Epidermal melanocyte (primary cell): ENCODE results near the gene SRD5A3.

Experiments used
- DNase-seq: peaks from one replicate; pipeline ENCODE4 v3.0.0; 2011; ENCODE audit warnings: low spot score; ENCODE audit not compliant: insufficient read length

SRD5A3 gene

DNA sequence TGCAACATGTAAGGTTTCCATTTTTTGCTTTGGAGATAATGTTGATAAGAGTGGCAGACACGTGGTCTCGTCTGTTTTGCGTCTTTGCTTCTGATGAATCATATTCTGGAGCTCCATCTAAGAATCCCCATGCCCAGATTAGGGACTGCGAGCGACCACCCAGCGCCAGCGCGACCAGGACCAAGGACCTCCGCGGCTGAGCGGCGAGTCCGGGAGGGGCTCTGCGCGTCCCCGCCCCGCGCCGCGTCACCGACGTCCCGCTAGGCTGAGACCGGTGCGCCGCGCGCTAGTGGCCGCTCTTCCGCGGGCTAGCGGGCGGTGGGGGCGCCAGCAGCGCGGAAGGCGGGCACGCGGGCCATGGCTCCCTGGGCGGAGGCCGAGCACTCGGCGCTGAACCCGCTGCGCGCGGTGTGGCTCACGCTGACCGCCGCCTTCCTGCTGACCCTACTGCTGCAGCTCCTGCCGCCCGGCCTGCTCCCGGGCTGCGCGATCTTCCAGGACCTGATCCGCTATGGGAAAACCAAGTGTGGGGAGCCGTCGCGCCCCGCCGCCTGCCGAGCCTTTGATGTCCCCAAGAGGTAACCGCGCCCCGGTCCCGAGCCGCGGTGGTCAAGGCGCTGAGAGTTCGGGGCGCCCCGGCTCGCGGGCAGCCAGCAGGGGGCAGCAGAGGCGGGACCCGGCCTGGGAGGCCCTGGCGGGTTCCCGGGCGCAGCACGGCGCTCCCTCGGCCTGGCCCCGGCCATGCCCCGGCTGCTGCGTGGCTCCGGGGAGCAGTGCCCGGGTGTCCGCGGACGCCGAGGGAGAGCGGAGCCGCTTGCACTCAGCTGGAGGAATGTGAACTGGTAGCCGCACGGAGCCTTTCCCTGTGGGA lies at the start of gene SRD5A3:
SRD5A3 (plus strand) TSS at position 263 of the 871 bp plus-strand sequence; CDS start at position 358, 95 bp downstream.
- DNase-seq: peak; percentile 81

DNA sequence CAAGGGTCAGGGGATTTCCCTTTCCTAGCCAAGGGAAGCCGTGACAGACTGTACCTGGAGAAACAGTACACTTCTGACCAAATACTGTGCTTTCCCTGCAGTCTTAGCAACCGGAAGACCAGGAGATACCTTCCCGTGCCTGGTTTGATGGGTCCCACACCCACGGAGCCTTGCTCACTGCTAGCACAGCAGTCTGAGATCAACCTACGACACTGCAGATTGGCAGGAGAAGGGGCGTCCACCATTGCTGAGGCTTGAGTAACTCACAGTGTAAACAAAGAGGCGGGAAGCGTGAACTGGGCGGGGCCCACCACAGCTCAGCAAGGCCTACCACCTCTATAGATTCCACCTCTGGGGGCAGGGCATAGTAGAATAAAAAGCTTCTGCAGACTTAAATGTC lies 48.7 kb upstream of the SRD5A3 start:
- no peak for DNase-seq

DNA sequence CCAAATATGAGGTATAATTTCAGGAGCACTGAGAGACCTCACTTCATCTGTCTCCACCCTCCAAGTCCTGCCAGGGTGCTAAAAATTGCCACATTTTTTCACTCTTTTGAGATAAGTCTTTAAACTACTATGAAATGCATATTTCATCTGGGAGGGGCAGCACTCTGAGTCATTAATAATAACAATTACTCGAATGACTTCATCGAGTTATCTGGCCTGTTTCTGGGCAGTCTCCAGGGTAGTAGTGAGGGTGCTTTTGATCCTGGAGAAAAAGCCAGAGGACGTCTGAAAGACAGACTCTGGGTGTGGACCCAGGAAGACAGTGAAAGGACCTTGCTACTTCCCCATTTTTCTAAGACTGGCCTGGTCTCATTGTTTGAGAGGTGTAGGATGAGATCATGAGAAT lies 42.3 kb upstream of the SRD5A3 start:
- DNase-seq: no peak

DNA sequence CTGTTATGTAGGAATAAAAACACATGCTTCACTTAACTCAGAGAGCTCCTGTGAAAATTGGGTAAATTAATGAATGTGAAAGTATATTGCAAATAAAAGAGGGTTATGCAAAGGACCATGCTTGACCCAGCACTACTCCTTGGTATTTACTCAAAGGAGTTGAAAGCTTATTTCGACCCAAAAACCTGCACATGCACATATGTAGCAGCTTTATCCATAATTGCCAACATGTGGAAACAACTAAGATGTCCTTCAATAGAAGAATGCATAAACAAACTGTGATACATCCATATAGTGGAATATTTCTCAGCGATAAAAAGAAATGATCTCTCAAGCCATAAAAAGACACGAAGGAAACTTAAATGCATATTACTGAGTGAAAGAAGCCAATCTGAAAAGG lies 41.7 kb upstream of the SRD5A3 start:
- no peak for DNase-seq

DNA sequence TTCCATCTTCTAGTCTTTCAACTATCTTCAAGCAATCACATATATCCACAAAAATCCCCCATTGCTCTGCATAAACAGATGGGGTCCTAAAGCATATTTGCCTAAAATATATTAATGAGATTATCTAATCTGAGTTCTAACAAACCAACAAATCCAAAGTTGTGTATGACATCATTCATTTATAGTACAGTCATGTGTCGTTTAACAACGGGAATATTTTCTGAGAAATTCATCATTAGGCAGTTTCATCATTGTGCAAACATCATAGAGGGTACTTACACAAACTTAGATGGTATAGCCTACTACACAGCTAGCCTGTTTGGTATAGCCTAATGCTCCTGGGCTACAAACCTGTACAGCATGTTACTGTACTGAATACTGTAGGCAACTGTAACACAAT lies 38.0 kb upstream of the SRD5A3 start:
- no peak for DNase-seq

DNA sequence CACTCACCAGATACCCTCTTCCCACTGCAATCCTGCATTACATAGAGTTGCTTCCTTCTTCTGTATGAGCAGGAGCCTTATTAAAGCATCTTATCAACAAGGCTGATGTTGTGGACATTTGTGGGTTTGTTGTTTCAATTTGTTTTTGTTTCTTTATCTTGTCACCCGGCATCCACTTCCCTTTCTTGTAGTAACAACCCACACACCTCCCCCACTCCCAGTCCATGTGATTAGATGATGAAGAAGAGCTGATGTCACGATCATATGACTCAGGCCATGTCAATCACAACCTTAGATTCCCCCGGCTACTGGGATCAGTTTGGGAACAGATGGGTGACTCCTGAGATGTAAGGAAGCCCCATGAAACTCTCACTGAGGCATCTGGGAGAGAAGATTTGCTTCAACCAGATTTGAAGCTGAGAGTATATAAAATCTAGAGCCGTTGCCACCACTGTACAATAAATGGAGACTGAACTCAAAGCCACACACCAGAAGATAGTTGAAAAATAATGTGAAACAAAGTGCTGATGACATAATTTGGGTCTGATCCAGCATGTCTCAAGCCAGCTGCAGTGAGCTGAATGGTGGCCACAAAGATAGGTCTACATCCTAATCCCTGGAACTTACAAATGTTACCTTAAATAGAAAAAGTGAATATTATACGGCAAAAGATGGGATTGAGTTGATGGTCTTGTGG lies 34.1 kb upstream of the SRD5A3 start:
- DNase-seq: no peak

- DNase-seq: no peak
These were observed 33.4 kb upstream of the SRD5A3 start for GRCh38 chr4:55312489-55313101.

GRCh38 chr4:55314141-55314820 lies 31.8 kb upstream of the SRD5A3 start:
- DNase-seq: no peak

DNA sequence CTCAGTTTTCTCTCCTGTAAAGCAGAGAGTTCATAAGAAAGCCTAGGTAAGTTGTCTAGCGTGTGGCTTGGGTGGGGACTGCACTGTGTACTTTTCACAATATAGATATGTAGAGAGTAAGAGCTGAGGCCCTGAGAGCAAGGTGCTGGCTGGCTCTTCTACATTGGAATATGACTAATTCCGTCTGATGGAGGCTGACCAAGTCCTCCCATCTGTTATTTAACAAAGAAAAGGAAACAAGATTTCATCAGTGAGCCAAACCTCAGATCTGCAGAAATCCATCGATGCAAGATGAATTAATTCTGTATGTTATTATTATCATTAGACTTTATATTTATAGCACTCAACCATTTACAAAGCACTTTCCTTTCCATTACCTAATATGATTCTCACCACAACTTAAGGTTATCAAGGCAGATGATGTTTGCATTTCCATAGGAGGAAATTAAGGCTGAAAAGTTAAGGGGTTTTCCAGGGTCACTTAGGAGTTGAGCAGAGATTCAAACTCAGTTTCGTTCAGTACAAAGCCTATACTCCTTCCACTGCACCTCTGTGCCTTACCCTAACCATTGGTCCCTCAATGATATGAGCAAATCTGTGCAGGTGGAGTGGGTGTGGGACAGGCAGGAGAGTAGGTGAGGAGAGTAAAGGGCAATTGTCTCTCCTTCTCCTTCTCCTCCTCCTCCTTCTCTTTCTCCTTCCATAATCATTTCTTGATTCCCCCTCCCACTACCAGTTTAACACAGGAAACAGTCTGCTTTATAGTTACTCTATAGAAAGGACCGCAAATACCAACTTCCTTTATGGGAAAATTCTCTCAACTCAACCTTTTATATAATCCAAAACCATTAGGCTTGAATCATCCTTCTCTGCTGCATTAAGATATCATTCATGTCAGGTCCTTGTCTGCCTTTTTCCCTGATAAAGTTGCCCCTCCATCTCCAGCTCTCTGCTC lies 27.6 kb upstream of the SRD5A3 start:
- no peak for DNase-seq

GRCh38 chr4:55321707-55322264 lies 24.3 kb upstream of the SRD5A3 start:
- DNase-seq: peak; percentile 50

GRCh38 chr4:55323375-55323774 lies 22.7 kb upstream of the SRD5A3 start:
- no peak for DNase-seq

GRCh38 chr4:55326629-55327028 lies 19.4 kb upstream of the SRD5A3 start:
- no peak for DNase-seq

GRCh38 chr4:55329012-55329411 lies 17.0 kb upstream of the SRD5A3 start:
- no peak for DNase-seq

DNA sequence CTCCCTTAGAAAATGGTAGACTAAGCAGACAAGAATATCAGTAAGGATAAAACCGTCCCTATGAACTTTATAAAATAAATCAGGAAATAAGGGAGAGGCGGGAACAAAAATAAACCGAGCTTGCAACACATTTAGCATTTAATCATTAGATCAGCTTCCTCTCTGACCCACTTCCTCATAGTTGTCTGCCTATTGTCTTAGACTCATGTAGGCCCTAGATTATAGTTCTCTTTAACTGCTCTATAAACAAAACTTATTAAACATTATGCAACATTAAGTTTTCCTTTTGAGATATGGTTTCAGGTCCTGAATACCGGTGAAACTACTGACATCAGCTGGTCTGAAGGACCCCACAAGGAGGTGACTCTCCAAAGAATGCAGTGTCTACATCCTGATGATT lies 15.8 kb upstream of the SRD5A3 start:
- no peak for DNase-seq

- DNase-seq: no peak
These were observed 9.7 kb upstream of the SRD5A3 start for GRCh38 chr4:55336138-55337034.

DNA sequence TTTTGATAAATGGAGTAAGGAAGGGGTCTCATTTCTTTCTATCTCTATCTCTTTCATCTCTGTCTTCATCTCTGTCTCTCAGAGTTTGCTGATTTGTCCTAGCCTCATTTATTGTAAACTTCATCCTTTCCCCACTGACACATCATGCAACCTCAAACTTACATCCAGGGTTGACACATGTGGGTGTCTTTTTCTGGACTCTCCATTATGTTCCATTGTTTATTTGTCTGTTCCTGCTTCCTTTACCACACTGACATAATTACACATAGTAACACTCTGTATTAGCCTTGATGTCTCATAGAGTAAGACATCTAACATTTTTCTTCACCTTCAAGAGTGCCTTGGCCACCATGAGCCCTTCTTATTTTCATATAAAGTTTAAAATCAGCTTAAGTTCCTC lies 8.1 kb upstream of the SRD5A3 start:
- no peak for DNase-seq

GRCh38 chr4:55338486-55338885 lies 7.6 kb upstream of the SRD5A3 start:
- no peak for DNase-seq

DNA sequence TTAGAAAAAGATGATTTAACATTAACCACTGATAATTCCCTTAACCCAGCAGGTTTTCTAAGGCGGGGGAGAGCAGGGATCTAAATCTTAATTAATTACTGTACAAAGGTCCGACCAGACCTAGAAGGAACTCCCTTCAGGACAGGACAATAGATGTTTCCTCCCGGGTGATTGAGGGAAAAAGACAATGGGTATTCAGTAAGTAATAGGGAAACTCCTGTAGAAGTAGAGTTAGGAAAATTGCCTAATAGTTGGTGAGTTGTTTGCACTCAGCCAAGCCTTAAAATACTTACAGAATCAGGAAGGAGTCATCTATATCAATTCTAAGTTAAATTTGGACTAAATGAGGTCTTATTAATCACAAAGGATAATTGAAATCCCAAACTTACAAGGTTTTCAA lies 5.8 kb upstream of the SRD5A3 start:
- DNase-seq: no peak

DNA sequence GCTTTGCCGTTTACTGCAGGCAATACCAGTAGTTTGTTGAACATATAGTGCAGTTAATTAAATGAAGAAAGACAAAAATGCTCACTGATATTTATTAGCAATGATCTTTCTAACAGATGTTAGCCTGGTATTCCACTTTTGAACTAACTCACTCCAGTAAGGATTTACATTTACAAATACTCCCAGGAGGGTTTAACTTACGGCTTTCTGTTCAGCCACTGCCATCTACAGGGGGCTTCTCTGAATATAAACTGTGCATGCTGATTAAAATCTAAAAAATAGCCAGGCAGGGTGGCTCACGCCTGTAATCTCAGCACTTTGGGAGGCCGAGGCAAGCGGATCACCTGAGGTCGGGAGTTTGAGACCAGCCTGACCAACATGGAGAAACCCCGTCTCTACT lies 2.2 kb upstream of the SRD5A3 start:
- no peak for DNase-seq
